Stimulated activated CD8-positive, alpha-beta memory T cell treated with anti-CD3 and anti-CD28 coated beads, Interleukin-15, amount 100 ng/mL, for 4 hours (primary cell): ENCODE data around the gene EXD2.
"Not testable (repeated sequence)": the region's sequence is repeated elsewhere in the genome, so short reads cannot be mapped to it uniquely, and the experiment has no call there.

Experiments used
- DNase-seq, 2 donors: peaks; one replicate each; pipeline ENCODE4 v3.0.0-alpha.2; 2020; ENCODE audit warnings: low read depth in 2 of 2

The EXD2 gene

GRCh38 chr14:69191340-69192111 is at the start of gene EXD2:
Gene EXD2, plus strand, starts transcription at chr14:69191498. Its CDS starts 17,973 bp downstream, at chr14:69209471.
- peak; percentile 38 to 42 for DNase-seq

- DNase-seq = no peak
Observed at GRCh38 chr14:69141550-69141949, 49.7 kb upstream of the EXD2 start.

- DNase-seq = no peak
Observed at GRCh38 chr14:69142101-69142500, 49.2 kb upstream of the EXD2 start.

GRCh38 chr14:69149461-69150244 is 41.6 kb upstream of the EXD2 start:
- DNase-seq = no peak

GRCh38 chr14:69151458-69152180 is 39.7 kb upstream of the EXD2 start:
- DNase-seq = peak; percentile 57 to 66

GRCh38 chr14:69152181-69152901 is 39.0 kb upstream of the EXD2 start:
- DNase-seq = peak in 1 of 2 donors; percentile 21

GRCh38 chr14:69152902-69153151 is 38.5 kb upstream of the EXD2 start, which contains the start of gene DCAF5:
Gene DCAF5, minus strand, starts transcription at chr14:69153119. Its CDS starts 141 bp downstream, at chr14:69152978.
- peak in 1 of 2 donors; percentile 86 for DNase-seq

- peak in 1 of 2 donors; percentile 88 for DNase-seq
Observed at GRCh38 chr14:69153152-69153872, 38.0 kb upstream of the EXD2 start.

- DNase-seq = no peak
Observed at GRCh38 chr14:69153873-69154270, 37.4 kb upstream of the EXD2 start.

GRCh38 chr14:69154779-69155178 is 36.5 kb upstream of the EXD2 start:
- no peak for DNase-seq

- no peak for DNase-seq
Observed at GRCh38 chr14:69156224-69156623, 35.1 kb upstream of the EXD2 start.

GRCh38 chr14:69161590-69161989 is 29.7 kb upstream of the EXD2 start:
- no peak for DNase-seq

GRCh38 chr14:69165787-69166186 is 25.5 kb upstream of the EXD2 start:
- not testable (repeated sequence) for DNase-seq

- DNase-seq = no peak
Observed at GRCh38 chr14:69170839-69171238, 20.5 kb upstream of the EXD2 start.

GRCh38 chr14:69171569-69171968 is 19.7 kb upstream of the EXD2 start:
- no peak for DNase-seq

- DNase-seq = no peak
Observed at GRCh38 chr14:69175130-69175529, 16.2 kb upstream of the EXD2 start.

- no peak for DNase-seq
Observed at GRCh38 chr14:69181491-69181890, 9.8 kb upstream of the EXD2 start.

GRCh38 chr14:69182580-69182979 is 8.7 kb upstream of the EXD2 start:
- DNase-seq = not testable (repeated sequence)

- no peak for DNase-seq
Observed at GRCh38 chr14:69183735-69184134, 7.6 kb upstream of the EXD2 start.

- no peak for DNase-seq
Observed at GRCh38 chr14:69190191-69190590, 1.1 kb upstream of the EXD2 start.

- no peak for DNase-seq
Observed at GRCh38 chr14:69193721-69194120, 2.4 kb downstream of the EXD2 start.
